GM21786 (cell line): ENCODE measurements around the gene SEC61G.
A peak's percentile ranks its signal among the peaks of the same experiment; 100 is the strongest.

Source experiments
- ATAC-seq: cut with Tn5 transposase; IDR thresholded peaks from one replicate; pipeline ENCODE4 v1.9.1; 2021; ENCODE audit not compliant: unreplicated experiment

Gene SEC61G

GRCh38 chr7:54769203-54769602 lies 10.2 kb upstream of the SEC61G start:
- ATAC-seq, result no peak

- ATAC-seq, result no peak
Observed at GRCh38 chr7:54764861-54765260, 5.8 kb upstream of the SEC61G start.

GRCh38 chr7:54757711-54758110 lies 1.3 kb downstream of the SEC61G start:
- ATAC-seq, result no peak

- no peak for ATAC-seq
Observed at GRCh38 chr7:54749200-54749599, 9.8 kb downstream of the SEC61G start.

GRCh38 chr7:54747234-54747633 lies 11.8 kb downstream of the SEC61G start:
- ATAC-seq, result no peak

GRCh38 chr7:54743580-54743979 lies 15.4 kb downstream of the SEC61G start:
- ATAC-seq, result no peak

GRCh38 chr7:54738737-54739136 lies 20.3 kb downstream of the SEC61G start:
- no peak for ATAC-seq

- ATAC-seq, result no peak
Observed at GRCh38 chr7:54729107-54729506, 29.9 kb downstream of the SEC61G start.

GRCh38 chr7:54728411-54728810 lies 30.6 kb downstream of the SEC61G start:
- no peak for ATAC-seq

GRCh38 chr7:54725255-54725654 lies 33.8 kb downstream of the SEC61G start:
- no peak for ATAC-seq

- ATAC-seq, result no peak
Observed at GRCh38 chr7:54722502-54722901, 36.5 kb downstream of the SEC61G start.

GRCh38 chr7:54722026-54722425 lies 37.0 kb downstream of the SEC61G start:
- ATAC-seq, result no peak

- no peak for ATAC-seq
Observed at GRCh38 chr7:54719974-54720373, 39.0 kb downstream of the SEC61G start.

GRCh38 chr7:54719425-54719824 lies 39.6 kb downstream of the SEC61G start:
- ATAC-seq, result no peak

- no peak for ATAC-seq
Observed at GRCh38 chr7:54712820-54713219, 46.2 kb downstream of the SEC61G start.

- ATAC-seq, result no peak
Observed at GRCh38 chr7:54711900-54712595, 47.0 kb downstream of the SEC61G start.

GRCh38 chr7:54709283-54709682 lies 49.7 kb downstream of the SEC61G start:
- no peak for ATAC-seq

GRCh38 chr7:54705436-54705835 lies 53.6 kb downstream of the SEC61G start:
- peak; percentile 77 for ATAC-seq

GRCh38 chr7:54704851-54705250 lies 54.2 kb downstream of the SEC61G start:
- no peak for ATAC-seq
